Measurements from ENCODE around the gene PLG. TPM values are rescaled to one million over a fixed set of nuclear protein-coding genes. Genes with fewer than 3 reads are reported as not detected.
"Not testable (repeated sequence)": the region's sequence is repeated elsewhere in the genome, so short reads cannot be mapped to it uniquely, and the experiment has no call there.

The PLG gene
- total RNA-seq, 3 donors from 2014 or later, result not detected

- H3K9me3 ChIP-seq, result peaks cover 0 to 20% of the 10 kb centered on the region in 2 donors
- no peak for DNase-seq (ENCODE audit: low spot score in 2 of 2)
- no peak for TF ChIP-seq POLR2A (IDR thresholded peaks at IDR 0.05)
- H3K4me1 ChIP-seq, result no peaks in the 10 kb centered on the region
- no peak overlapping the region for H3K27ac ChIP-seq
- H3K36me3 ChIP-seq, result no peaks in the 10 kb centered on the region
- intact Hi-C loops (cut with DNase I; ENCODE audit: low total_unique reads), result no loop called here
- no peaks in the 10 kb centered on the region for H3K27me3 ChIP-seq
- H3K4me3 ChIP-seq, result no peak overlapping the region
Measured at GRCh38 chr6:160739955-160740354, 37.9 kb downstream of the PLG start.

- intact Hi-C loops (cut with DNase I; ENCODE audit: low total_unique reads); H3K27ac ChIP-seq; H3K4me1 ChIP-seq; DNase-seq (ENCODE audit: low spot score in 2 of 2); H3K36me3 ChIP-seq; H3K27me3 ChIP-seq; H3K4me3 ChIP-seq: not testable (repeated sequence)
- H3K9me3 ChIP-seq, result peaks cover 0 to 20% of the 10 kb centered on the region in 2 donors
Measured at GRCh38 chr6:160741012-160741411, 39.0 kb downstream of the PLG start.

- no peaks in the 10 kb centered on the region for H3K4me1 ChIP-seq
- intact Hi-C loops (cut with DNase I; ENCODE audit: low total_unique reads), result no loop called here
Measured at GRCh38 chr6:160742090-160742489, 40.0 kb downstream of the PLG start.

GRCh38 chr6:160750276-160750689 lies 48.2 kb downstream of the PLG start:
- H3K9me3 ChIP-seq, result no peaks in the 10 kb centered on the region

More at GRCh38 chr6:160742090-160742489, 40.0 kb downstream of the PLG start:
- peaks cover 0 to 20% of the 10 kb centered on the region in 2 donors for H3K9me3 ChIP-seq
- DNase-seq (ENCODE audit: low spot score in 2 of 2), result no peak
- H3K36me3 ChIP-seq, result no peaks in the 10 kb centered on the region
- TF ChIP-seq POLR2AphosphoS5 (IDR thresholded peaks at IDR 0.05), result no peak
- TF ChIP-seq CTCF (IDR thresholded peaks at IDR 0.05), result no peak
- no peak for TF ChIP-seq POLR2A (IDR thresholded peaks at IDR 0.05)
- H3K27ac ChIP-seq, result no peak overlapping the region
- H3K27me3 ChIP-seq, result no peaks in the 10 kb centered on the region
- H3K4me3 ChIP-seq, result no peak overlapping the region

GRCh38 chr6:160753211-160753610 lies 51.2 kb downstream of the PLG start:
- H3K4me1 ChIP-seq; H3K27me3 ChIP-seq; H3K4me3 ChIP-seq; DNase-seq (ENCODE audit: low spot score in 2 of 2); H3K27ac ChIP-seq; intact Hi-C loops (cut with DNase I; ENCODE audit: low total_unique reads); H3K9me3 ChIP-seq; H3K36me3 ChIP-seq: not testable (repeated sequence)

More at GRCh38 chr6:160750276-160750689, 48.2 kb downstream of the PLG start:
- no peak for DNase-seq (ENCODE audit: low spot score in 2 of 2)
- Histone ChIP-seq H3K4me3 (no peak overlapping the region), H3K36me3 (no peaks in the 10 kb centered on the region), H3K27me3 (no peaks in the 10 kb centered on the region), H3K27ac (no peak overlapping the region), H3K4me1 (no peaks in the 10 kb centered on the region)
- TF ChIP-seq POLR2A (IDR thresholded peaks at IDR 0.05), result no peak
- no peak for TF ChIP-seq POLR2AphosphoS5 (IDR thresholded peaks at IDR 0.05)
- no peak for TF ChIP-seq CTCF (IDR thresholded peaks at IDR 0.05)
- intact Hi-C loops (cut with DNase I; ENCODE audit: low total_unique reads), result no loop called here

GRCh38 chr6:160755165-160755564 lies 53.1 kb downstream of the PLG start:
- Histone ChIP-seq H3K27me3 (peaks cover 0 to 4% of the 10 kb centered on the region in 2 donors), H3K9me3 (no peaks in the 10 kb centered on the region), H3K4me3 (no peak overlapping the region), H3K27ac (no peak overlapping the region), H3K36me3 (no peaks in the 10 kb centered on the region), H3K4me1 (no peaks in the 10 kb centered on the region)
- no peak for DNase-seq (ENCODE audit: low spot score in 2 of 2)
- TF ChIP-seq POLR2A (IDR thresholded peaks at IDR 0.05), result no peak
- TF ChIP-seq POLR2AphosphoS5 (IDR thresholded peaks at IDR 0.05), result no peak
- no peak for TF ChIP-seq CTCF (IDR thresholded peaks at IDR 0.05)
- intact Hi-C loops (cut with DNase I; ENCODE audit: low total_unique reads), result no loop called here

- H3K4me1 ChIP-seq, result no peaks in the 10 kb centered on the region
- H3K27me3 ChIP-seq, result peaks cover 0 to 4% of the 10 kb centered on the region in 2 donors
- DNase-seq (ENCODE audit: low spot score in 2 of 2), result no peak
- H3K9me3 ChIP-seq, result no peaks in the 10 kb centered on the region
- H3K36me3 ChIP-seq, result no peaks in the 10 kb centered on the region
- no peak overlapping the region for H3K27ac ChIP-seq
- TF ChIP-seq POLR2A (IDR thresholded peaks at IDR 0.05) (no peak), POLR2AphosphoS5 (IDR thresholded peaks at IDR 0.05) (no peak), CTCF (IDR thresholded peaks at IDR 0.05) (no peak)
- intact Hi-C loops (cut with DNase I; ENCODE audit: low total_unique reads), result no loop called here
- H3K4me3 ChIP-seq, result no peak overlapping the region
Measured at GRCh38 chr6:160756021-160756420, 54.0 kb downstream of the PLG start.
